LNCAP (cell line): Measurements from ENCODE around the gene LEO1.

Experiments
- TF ChIP-seq, protein P1 (sequence below): fragments of 450-650 bp; IDR thresholded peaks from 2 replicates; pipeline ENCODE4 v1.5.1; 2017; ENCODE audit warnings: mild to moderate bottlenecking

Gene LEO1

DNA sequence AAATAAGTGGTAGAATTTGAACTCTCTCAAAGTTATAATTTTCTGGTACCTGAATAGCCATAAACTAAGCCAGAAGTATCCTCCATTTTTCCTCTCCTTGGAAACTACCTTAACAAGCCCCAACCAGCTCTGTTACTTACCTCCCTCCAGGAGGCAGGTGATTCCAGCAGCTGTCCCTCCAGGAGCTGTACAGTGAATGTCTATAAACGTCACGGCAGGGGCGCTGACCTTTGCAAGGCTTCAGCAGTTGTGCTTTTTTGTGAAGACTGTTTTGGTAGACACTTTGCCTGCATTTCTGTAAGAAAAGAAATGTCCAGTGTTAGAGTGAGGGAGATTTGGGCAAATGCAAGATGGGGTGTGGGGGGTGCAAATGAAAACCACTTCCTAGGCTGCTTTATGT is 67.2 kb downstream of the LEO1 start:
- TF ChIP-seq, protein P1, sequence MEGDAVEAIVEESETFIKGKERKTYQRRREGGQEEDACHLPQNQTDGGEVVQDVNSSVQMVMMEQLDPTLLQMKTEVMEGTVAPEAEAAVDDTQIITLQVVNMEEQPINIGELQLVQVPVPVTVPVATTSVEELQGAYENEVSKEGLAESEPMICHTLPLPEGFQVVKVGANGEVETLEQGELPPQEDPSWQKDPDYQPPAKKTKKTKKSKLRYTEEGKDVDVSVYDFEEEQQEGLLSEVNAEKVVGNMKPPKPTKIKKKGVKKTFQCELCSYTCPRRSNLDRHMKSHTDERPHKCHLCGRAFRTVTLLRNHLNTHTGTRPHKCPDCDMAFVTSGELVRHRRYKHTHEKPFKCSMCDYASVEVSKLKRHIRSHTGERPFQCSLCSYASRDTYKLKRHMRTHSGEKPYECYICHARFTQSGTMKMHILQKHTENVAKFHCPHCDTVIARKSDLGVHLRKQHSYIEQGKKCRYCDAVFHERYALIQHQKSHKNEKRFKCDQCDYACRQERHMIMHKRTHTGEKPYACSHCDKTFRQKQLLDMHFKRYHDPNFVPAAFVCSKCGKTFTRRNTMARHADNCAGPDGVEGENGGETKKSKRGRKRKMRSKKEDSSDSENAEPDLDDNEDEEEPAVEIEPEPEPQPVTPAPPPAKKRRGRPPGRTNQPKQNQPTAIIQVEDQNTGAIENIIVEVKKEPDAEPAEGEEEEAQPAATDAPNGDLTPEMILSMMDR: no peak

DNA sequence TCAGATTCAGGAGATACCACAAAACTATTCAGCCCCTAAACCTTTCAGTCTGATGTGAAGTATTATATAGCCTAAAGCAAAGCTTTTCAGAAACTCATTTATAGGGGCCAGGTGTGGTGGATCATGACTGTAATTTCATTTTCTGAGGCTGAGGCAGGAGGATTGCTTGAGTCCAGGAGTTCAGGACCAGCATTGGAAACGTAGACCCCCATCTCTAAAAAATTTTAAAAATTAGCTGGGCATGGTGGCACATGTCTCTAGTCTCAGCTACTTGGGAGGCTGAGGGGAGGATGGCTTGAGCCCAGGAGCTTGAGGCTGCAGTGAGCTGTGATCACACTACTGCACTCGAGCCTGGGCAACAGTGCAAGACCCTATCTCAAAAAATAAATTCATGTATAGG is 82.1 kb downstream of the LEO1 start:
- TF ChIP-seq, protein P1: no peak

DNA sequence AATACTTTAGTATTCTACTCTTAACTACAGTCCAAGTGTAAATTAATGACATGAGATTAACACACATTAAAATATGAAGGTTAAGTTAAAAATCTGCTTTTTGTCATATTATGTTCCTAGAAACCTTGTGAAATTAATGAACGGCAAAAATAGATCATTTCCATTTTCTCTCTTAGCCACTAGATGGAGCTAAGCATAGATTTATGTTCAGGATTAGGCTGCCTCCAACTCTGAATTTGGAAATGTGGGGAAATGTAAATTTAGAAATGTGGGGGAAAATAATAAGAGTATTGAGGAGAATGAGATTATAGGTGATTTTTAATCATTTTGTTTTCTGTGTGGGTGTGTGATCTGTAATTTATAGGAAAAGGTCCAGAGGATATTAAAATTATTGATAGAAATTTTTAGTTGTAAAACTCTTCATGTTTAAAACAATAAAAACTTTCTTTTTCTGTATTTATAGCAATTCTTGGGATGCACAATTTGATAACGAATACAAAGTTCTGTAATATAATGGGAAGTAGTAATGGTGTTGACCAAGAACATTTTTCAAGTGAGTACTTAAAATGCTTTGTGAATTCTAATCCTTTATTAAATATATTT is 82.9 kb downstream of the LEO1 start:
- TF ChIP-seq, protein P1: peak; percentile 85
